ENCODE data around the gene SCN1B.

The SCN1B gene

DNA sequence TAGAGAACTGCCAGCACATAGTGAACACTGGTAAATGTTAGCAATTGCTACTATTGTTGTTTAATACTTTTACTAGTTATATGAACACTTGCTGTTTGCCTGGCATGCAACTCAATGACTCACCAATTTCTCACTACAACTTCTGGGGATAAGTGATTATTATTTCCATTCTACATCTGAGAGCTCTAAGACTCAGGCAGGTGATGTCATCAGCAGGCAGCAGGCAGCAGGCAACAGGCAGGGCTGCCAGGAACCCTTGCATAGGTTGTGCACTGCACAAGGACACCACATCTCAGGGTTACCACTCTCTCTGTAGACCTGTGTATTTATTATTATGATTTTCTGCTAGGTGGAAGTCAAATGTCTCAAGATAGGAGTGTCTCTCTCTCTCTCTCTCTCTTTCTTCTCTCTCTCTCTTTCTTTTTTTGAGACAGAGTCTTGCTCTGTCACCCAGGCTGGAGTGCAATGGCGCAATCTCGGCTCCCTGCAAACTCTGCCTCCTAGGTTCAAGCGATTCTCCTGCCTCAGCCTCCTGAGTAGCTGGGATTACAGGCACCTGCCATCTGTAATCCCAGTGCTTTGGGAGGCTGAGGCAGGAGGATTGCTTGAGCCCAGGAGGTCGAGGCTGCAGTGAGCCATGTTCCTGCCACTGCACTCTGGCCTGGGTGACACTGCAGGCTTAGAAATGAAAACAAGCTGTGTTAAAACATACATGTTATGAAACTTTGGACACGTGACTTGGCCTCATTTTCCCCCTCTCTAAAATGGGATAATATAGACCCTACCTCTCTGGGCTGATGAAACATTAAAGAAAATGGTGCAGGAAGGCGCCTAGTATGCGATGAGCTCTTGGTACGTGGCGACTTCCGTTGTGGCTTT is 33.9 kb downstream of the SCN1B start (continued):
- TF ChIP-seq, protein P1, sequence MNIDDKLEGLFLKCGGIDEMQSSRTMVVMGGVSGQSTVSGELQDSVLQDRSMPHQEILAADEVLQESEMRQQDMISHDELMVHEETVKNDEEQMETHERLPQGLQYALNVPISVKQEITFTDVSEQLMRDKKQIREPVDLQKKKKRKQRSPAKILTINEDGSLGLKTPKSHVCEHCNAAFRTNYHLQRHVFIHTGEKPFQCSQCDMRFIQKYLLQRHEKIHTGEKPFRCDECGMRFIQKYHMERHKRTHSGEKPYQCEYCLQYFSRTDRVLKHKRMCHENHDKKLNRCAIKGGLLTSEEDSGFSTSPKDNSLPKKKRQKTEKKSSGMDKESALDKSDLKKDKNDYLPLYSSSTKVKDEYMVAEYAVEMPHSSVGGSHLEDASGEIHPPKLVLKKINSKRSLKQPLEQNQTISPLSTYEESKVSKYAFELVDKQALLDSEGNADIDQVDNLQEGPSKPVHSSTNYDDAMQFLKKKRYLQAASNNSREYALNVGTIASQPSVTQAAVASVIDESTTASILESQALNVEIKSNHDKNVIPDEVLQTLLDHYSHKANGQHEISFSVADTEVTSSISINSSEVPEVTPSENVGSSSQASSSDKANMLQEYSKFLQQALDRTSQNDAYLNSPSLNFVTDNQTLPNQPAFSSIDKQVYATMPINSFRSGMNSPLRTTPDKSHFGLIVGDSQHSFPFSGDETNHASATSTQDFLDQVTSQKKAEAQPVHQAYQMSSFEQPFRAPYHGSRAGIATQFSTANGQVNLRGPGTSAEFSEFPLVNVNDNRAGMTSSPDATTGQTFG (tag by site-specific recombination; IDR thresholded peaks at IDR 0.05; ENCODE audit: borderline replicate concordance) = no peak
- TF ChIP-seq ZNF629 (tag by site-specific recombination; IDR thresholded peaks at IDR 0.05) = peak; percentile 86
- no peak for TF ChIP-seq ZNF221 (tag by site-specific recombination; IDR thresholded peaks at IDR 0.05; ENCODE audit: borderline replicate concordance)
- TF ChIP-seq ZNF558 (tag by site-specific recombination; IDR thresholded peaks at IDR 0.05) = no peak
- TF ChIP-seq, protein P2, sequence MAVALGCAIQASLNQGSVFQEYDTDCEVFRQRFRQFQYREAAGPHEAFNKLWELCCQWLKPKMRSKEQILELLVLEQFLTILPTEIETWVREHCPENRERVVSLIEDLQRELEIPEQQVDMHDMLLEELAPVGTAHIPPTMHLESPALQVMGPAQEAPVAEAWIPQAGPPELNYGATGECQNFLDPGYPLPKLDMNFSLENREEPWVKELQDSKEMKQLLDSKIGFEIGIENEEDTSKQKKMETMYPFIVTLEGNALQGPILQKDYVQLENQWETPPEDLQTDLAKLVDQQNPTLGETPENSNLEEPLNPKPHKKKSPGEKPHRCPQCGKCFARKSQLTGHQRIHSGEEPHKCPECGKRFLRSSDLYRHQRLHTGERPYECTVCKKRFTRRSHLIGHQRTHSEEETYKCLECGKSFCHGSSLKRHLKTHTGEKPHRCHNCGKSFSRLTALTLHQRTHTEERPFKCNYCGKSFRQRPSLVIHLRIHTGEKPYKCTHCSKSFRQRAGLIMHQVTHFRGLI (tag by site-specific recombination; IDR thresholded peaks at IDR 0.05) = no peak
- TF ChIP-seq ZBTB8A (tag by site-specific recombination; IDR thresholded peaks at IDR 0.05) = no peak
- TF ChIP-seq SCRT1 (tag by site-specific recombination; IDR thresholded peaks at IDR 0.05; ENCODE audit: borderline replicate concordance) = peak; percentile 81; the same call in 1 of the 2 replicates
- no peak for TF ChIP-seq ZNF555 (tag by site-specific recombination; conservative IDR thresholded peaks at IDR 0.05)
- no peak for TF ChIP-seq MYNN (tag by site-specific recombination; IDR thresholded peaks at IDR 0.05; ENCODE audit: borderline replicate concordance)
- TF ChIP-seq, protein P3, sequence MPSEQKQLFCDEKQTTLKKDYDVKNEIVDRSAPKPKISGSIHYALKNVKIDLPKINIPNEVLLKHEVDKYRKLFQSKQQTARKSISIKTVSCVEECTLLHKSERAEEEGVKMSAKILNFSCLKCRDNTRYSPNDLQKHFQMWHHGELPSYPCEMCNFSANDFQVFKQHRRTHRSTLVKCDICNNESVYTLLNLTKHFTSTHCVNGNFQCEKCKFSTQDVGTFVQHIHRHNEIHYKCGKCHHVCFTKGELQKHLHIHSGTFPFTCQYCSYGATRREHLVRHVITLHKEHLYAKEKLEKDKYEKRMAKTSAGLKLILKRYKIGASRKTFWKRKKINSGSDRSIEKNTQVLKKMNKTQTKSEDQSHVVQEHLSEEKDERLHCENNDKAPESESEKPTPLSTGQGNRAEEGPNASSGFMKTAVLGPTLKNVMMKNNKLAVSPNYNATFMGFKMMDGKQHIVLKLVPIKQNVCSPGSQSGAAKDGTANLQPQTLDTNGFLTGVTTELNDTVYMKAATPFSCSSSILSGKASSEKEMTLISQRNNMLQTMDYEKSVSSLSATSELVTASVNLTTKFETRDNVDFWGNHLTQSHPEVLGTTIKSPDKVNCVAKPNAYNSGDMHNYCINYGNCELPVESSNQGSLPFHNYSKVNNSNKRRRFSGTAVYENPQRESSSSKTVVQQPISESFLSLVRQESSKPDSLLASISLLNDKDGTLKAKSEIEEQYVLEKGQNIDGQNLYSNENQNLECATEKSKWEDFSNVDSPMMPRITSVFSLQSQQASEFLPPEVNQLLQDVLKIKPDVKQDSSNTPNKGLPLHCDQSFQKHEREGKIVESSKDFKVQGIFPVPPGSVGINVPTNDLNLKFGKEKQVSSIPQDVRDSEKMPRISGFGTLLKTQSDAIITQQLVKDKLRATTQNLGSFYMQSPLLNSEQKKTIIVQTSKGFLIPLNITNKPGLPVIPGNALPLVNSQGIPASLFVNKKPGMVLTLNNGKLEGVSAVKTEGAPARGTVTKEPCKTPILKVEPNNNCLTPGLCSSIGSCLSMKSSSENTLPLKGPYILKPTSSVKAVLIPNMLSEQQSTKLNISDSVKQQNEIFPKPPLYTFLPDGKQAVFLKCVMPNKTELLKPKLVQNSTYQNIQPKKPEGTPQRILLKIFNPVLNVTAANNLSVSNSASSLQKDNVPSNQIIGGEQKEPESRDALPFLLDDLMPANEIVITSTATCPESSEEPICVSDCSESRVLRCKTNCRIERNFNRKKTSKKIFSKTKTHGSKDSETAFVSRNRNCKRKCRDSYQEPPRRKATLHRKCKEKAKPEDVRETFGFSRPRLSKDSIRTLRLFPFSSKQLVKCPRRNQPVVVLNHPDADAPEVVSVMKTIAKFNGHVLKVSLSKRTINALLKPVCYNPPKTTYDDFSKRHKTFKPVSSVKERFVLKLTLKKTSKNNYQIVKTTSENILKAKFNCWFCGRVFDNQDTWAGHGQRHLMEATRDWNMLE (tag by site-specific recombination; conservative IDR thresholded peaks at IDR 0.05; ENCODE audit: low read depth) = no peak
- TF ChIP-seq, protein P4, sequence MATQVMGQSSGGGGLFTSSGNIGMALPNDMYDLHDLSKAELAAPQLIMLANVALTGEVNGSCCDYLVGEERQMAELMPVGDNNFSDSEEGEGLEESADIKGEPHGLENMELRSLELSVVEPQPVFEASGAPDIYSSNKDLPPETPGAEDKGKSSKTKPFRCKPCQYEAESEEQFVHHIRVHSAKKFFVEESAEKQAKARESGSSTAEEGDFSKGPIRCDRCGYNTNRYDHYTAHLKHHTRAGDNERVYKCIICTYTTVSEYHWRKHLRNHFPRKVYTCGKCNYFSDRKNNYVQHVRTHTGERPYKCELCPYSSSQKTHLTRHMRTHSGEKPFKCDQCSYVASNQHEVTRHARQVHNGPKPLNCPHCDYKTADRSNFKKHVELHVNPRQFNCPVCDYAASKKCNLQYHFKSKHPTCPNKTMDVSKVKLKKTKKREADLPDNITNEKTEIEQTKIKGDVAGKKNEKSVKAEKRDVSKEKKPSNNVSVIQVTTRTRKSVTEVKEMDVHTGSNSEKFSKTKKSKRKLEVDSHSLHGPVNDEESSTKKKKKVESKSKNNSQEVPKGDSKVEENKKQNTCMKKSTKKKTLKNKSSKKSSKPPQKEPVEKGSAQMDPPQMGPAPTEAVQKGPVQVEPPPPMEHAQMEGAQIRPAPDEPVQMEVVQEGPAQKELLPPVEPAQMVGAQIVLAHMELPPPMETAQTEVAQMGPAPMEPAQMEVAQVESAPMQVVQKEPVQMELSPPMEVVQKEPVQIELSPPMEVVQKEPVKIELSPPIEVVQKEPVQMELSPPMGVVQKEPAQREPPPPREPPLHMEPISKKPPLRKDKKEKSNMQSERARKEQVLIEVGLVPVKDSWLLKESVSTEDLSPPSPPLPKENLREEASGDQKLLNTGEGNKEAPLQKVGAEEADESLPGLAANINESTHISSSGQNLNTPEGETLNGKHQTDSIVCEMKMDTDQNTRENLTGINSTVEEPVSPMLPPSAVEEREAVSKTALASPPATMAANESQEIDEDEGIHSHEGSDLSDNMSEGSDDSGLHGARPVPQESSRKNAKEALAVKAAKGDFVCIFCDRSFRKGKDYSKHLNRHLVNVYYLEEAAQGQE (tag by site-specific recombination; IDR thresholded peaks at IDR 0.05) = no peak
- TF ChIP-seq ZNF10 (tag by site-specific recombination; IDR thresholded peaks at IDR 0.05) = no peak
- no peak for TF ChIP-seq ZNF2 (tag by site-specific recombination; IDR thresholded peaks at IDR 0.05)
- no peak for TF ChIP-seq ZNF121 (tag by site-specific recombination; IDR thresholded peaks at IDR 0.05)
- TF ChIP-seq PRDM1 (tag by site-specific recombination; IDR thresholded peaks at IDR 0.05) = peak; percentile 92
- TF ChIP-seq WT1 (tag by site-specific recombination; IDR thresholded peaks at IDR 0.05) = no peak
- TF ChIP-seq ZNF112 (tag by site-specific recombination; IDR thresholded peaks at IDR 0.05) = no peak
- TF ChIP-seq KLF7 (tag by site-specific recombination; IDR thresholded peaks at IDR 0.05; ENCODE audit: borderline replicate concordance) = no peak
- 0 out of 2 replicates have a peak, but pooled peaks have one; percentile 36 for TF ChIP-seq ZNF785 (tag by site-specific recombination; IDR thresholded peaks at IDR 0.05)
- TF ChIP-seq ZNF133 (tag by site-specific recombination; IDR thresholded peaks at IDR 0.05) = no peak
- TF ChIP-seq ZSCAN23 (tag by site-specific recombination; IDR thresholded peaks at IDR 0.05) = no peak
- TF ChIP-seq ZNF548 (tag by site-specific recombination; IDR thresholded peaks at IDR 0.05) = no peak
- no peak for TF ChIP-seq ZNF777 (tag by site-specific recombination; IDR thresholded peaks at IDR 0.05; ENCODE audit: borderline replicate concordance)
- TF ChIP-seq ZNF670 (tag by site-specific recombination; IDR thresholded peaks at IDR 0.05; ENCODE audit: low read depth) = no peak
- TF ChIP-seq ZNF366 (tag by site-specific recombination; conservative IDR thresholded peaks at IDR 0.05) = peak; percentile 65
- TF ChIP-seq ZNF747 (tag by site-specific recombination; IDR thresholded peaks at IDR 0.05) = no peak
- TF ChIP-seq ZNF19 (tag by site-specific recombination; IDR thresholded peaks at IDR 0.05; ENCODE audit: low read depth) = no peak
- TF ChIP-seq SALL2 (tag by site-specific recombination; IDR thresholded peaks at IDR 0.05; ENCODE audit: borderline replicate concordance) = no peak

Data from HEK293 (cell line).